Stimulated activated naive CD8-positive, alpha-beta T cell treated with anti-CD3 and anti-CD28 coated beads, Interleukin-15, amount 100 ng/mL, for 72 hours (primary cell): ENCODE results near the gene ATM.
"Not testable (repeated sequence)": the region's sequence is repeated elsewhere in the genome, so short reads cannot be mapped to it uniquely, and the experiment has no call there.

Experiments
- ATAC-seq: fragments of 150-1000 bp; cut with Tn5 transposase; 2 replicates; pipeline ENCODE4 v1.10.0; 2021; ENCODE audit warnings: mild to moderate bottlenecking, moderate library complexity
- DNase-seq, 2 donors: peaks; one replicate each; pipeline ENCODE4 v3.0.0; 2021 to 2022
- H3K27ac Mint-ChIP-seq, 2 donors: one replicate each; pipeline ENCODE4 v1.8.0; 2022; ENCODE audit warnings: mild to moderate bottlenecking in 2 of 2, mixed read lengths in 2 of 2, moderate library complexity in 2 of 2
- H3K27me3 Mint-ChIP-seq: one replicate; pipeline ENCODE4 v1.8.0; 2022; ENCODE audit warnings: mixed read lengths
- H3K4me1 Mint-ChIP-seq: one replicate; pipeline ENCODE4 v1.8.0; 2022; ENCODE audit warnings: mild to moderate bottlenecking, mixed read lengths
- H3K4me3 Mint-ChIP-seq, 2 donors: one replicate each; pipeline ENCODE4 v1.8.0; 2022; ENCODE audit warnings: mild to moderate bottlenecking in 2 of 2, mixed read lengths in 2 of 2, moderate library complexity in 1 of 2
- H3K9me3 Mint-ChIP-seq, 2 donors: one replicate each; pipeline ENCODE4 v1.8.0; 2022; ENCODE audit warnings: mixed read lengths in 2 of 2

Gene ATM

GRCh38 chr11:108417551-108417950 is 194.7 kb downstream of the ATM start:
- not testable (repeated sequence) for H3K9me3 Mint-ChIP-seq, H3K4me3 Mint-ChIP-seq, H3K4me1 Mint-ChIP-seq, DNase-seq, ATAC-seq, H3K27me3 Mint-ChIP-seq, H3K27ac Mint-ChIP-seq
